IPS DF 6.9 (cell line): ENCODE measurements around the gene POLD3.

ENCODE experiments used
- DNase-seq: peaks from one replicate; pipeline ENCODE4 v3.0.0-alpha.2; 2013; ENCODE audit warnings: low read depth, low spot score
- H3K27ac ChIP-seq: one replicate; pipeline ENCODE4 v1.5.1; 2013; ENCODE audit warnings: low read length, control low read depth
- H3K27me3 ChIP-seq: 2 replicates; pipeline ENCODE4 v1.6.1; 2013; ENCODE audit warnings: mild to moderate bottlenecking, low read length; ENCODE audit not compliant: control insufficient read depth, insufficient read depth
- H3K36me3 ChIP-seq: 2 replicates; pipeline ENCODE4 v1.6.1; 2013; ENCODE audit warnings: low read length; ENCODE audit not compliant: control insufficient read depth, insufficient read depth
- H3K4me1 ChIP-seq: 2 replicates; pipeline ENCODE4 v1.6.1; 2013; ENCODE audit warnings: low read length; ENCODE audit not compliant: control insufficient read depth, insufficient read depth
- H3K4me3 ChIP-seq: 2 replicates; pipeline ENCODE4 v1.5.1; 2013; ENCODE audit warnings: mild to moderate bottlenecking, low read length
- H3K9me3 ChIP-seq: 2 replicates; pipeline ENCODE4 v1.6.1; 2013; ENCODE audit warnings: low read length, inconsistent platforms; ENCODE audit not compliant: control insufficient read depth, insufficient read depth
- WGBS: extraction: QIAGEN DNeasy Blood & Tissue Kit; methylation state at CpG from one replicate; pipeline ENCODE4 v1.1.7; 2013; ENCODE audit warnings: mixed read lengths, missing lambda C conversion rate; ENCODE audit not compliant: insufficient read length, insufficient coverage; 5-methylcytosine and 5-hydroxymethylcytosine counted together

The POLD3 gene

DNA sequence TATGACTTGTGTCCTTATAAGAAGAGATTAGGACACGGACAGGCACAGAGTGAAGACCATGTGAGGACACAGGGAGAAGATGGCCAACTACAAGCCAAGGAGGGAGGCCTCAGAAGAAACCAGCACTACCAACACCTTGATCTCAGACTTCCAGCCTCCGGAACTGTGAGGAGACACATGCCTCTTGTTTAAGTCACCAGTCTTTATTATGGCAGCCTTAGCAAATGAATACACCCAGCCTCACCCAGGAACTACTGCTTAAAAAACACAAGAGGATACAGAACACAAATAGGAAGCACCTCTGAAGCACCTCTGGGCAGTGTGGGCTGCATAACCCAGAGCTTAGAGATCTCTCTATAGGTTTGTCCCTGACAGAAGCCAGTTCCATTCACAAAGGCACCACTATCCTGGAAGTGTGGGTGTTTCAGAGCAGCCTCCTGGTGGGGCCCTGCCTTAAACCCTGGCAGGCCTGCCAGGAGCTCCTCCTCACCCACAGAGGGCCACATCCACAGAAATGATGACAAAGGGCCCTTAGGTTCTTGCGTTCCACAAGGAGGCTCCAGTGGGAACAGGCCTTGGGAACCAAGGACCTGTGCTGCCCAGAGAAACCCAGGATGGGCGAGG, 80.1 kb downstream of the POLD3 start:
- Histone ChIP-seq H3K27ac (no peak overlapping the region), H3K4me1 (no peaks in the 10 kb centered on the region), H3K4me3 (no peak overlapping the region), H3K36me3 (no peaks in the 10 kb centered on the region), H3K9me3 (no peaks in the 10 kb centered on the region), H3K27me3 (no peaks in the 10 kb centered on the region)
- no CpG with 5 or more reads among the region's 4 CpGs for WGBS
- no peak for DNase-seq

DNA sequence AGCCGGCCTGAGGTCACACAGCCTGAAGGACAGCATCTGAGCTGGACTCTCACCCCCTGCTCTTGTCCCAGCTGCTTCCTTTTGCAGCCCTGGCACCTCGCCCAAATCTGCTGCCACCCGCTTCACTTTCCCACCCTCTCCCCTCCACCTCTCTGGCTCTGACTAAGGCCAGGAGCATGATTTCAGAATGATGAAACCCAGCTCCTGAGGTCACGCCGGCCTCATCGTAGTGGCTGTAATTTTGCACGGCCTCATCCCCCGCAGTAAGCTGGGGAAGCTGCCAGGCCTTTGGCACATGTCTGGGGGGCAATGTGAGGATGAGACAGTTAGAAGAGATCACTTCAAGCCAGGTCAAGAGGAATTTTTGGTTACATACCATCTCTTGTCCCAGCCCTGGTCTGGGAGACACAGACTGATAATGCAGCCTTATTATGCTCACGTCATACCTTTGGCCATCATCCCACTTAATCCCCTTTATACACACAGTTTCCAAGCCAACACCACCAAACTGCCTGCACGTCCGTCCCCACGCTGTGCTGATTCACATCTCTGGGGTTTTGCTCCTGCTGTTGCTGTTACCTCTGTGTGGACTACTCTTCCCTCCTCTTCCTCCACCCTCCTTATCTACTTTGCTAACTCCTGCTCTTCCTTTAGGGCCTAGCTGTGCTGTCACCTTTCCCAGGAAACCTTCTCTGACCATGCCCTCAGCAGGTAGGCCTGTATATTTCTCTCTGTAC, 80.7 kb downstream of the POLD3 start:
- Histone ChIP-seq H3K4me1 (no peaks in the 10 kb centered on the region), H3K9me3 (no peaks in the 10 kb centered on the region), H3K27ac (no peak overlapping the region), H3K27me3 (no peaks in the 10 kb centered on the region), H3K36me3 (no peaks in the 10 kb centered on the region), H3K4me3 (no peak overlapping the region)
- no peak for DNase-seq
- no CpG with 5 or more reads among the region's 12 CpGs for WGBS

DNA sequence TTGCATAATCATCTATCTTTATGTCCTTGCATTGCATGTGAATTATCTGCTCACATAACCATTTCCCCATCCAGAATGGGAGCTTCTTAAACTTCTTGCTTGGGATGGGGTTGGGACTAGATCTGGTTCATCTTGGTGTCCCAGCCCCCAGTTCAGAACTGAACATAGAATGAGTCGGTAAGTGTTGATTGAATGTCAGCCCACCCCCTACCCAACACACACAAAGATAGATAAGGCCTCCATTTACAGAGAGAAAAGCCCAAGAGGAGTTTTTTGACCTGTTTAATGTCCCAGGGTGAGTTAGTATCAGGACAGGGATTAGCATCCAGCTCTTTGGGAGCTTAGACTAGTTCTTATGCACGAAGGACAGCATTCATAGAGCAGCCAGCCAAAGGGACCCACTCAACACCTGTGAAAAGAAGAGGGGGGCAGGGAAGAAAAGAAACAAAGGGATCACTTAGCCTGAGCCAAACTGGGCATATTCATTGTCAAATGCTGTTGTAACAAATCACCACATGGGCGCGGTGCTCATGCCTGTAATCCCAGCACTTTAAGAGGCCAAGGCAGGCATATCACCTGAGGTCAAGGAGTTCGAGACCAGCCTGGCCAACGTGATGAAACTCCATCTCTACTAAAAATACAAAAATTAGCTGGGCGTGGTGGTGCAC, 81.4 kb downstream of the POLD3 start:
- Histone ChIP-seq H3K4me3 (no peak overlapping the region), H3K36me3 (no peaks in the 10 kb centered on the region)
- DNase-seq = no peak

DNA sequence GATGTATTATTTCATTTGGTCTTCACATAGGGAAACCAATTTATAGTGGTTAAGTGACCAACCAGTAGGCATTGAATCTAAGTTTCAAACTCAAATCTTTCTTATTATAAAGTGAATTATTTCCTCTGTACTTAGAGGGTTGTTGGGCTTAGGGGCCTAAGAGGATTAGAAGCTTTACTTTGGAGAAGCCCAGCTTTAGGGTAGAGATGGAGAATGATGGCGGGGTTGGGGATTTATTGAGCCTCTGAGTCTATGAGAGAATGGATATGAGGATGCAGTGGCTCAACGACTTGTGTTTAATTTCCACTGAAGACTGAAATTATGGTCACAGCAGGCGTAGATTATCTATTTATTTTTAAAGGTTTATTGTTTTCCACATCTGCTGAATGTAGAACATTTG, 83.4 kb downstream of the POLD3 start:
- H3K27ac ChIP-seq = no peak overlapping the region
- no peaks in the 10 kb centered on the region for H3K4me1 ChIP-seq
- WGBS = no CpG with 5 or more reads among the region's 3 CpGs
- H3K9me3 ChIP-seq = no peaks in the 10 kb centered on the region
- no peak overlapping the region for H3K4me3 ChIP-seq
- H3K36me3 ChIP-seq = no peaks in the 10 kb centered on the region
- DNase-seq = no peak
- no peaks in the 10 kb centered on the region for H3K27me3 ChIP-seq

More for the DNA sequence above, 81.4 kb downstream of the POLD3 start:
- no CpG with 5 or more reads among the region's 7 CpGs for WGBS
- no peaks in the 10 kb centered on the region for H3K4me1 ChIP-seq
- H3K9me3 ChIP-seq = no peaks in the 10 kb centered on the region
- no peak overlapping the region for H3K27ac ChIP-seq
- no peaks in the 10 kb centered on the region for H3K27me3 ChIP-seq

GRCh38 chr11:74676596-74676995, 84.2 kb downstream of the POLD3 start:
- Histone ChIP-seq H3K27me3 (no peaks in the 10 kb centered on the region), H3K4me1 (no peaks in the 10 kb centered on the region), H3K36me3 (no peaks in the 10 kb centered on the region), H3K9me3 (no peaks in the 10 kb centered on the region), H3K27ac (no peak overlapping the region), H3K4me3 (no peak overlapping the region)
- DNase-seq = no peak
- no CpG with 5 or more reads among the region's 5 CpGs for WGBS

DNA sequence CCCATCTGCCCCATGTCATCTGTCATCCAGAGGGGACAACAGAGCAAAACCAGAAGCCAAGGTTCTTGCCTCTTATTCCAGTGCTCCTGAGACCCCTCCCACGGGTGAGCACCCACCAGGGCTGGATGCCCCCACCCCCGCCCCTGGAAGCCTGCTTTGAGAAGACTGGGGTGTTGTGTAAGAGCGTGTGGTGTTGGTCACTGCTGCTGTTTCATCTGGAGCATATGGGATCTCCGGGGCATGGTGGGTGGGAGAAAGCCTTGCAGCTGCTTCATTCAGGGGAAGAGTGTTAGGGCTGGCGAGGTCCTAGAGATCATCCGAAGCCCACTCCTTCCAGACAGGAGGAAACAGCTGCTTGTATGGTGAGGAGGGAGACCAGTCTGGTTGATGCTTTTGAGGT, 84.7 kb downstream of the POLD3 start:
- no peaks in the 10 kb centered on the region for H3K4me1 ChIP-seq
- H3K4me3 ChIP-seq = no peak overlapping the region
- H3K27me3 ChIP-seq = no peaks in the 10 kb centered on the region
- H3K9me3 ChIP-seq = no peaks in the 10 kb centered on the region
- DNase-seq = no peak
- no peaks in the 10 kb centered on the region for H3K36me3 ChIP-seq
- H3K27ac ChIP-seq = no peak overlapping the region
- no CpG with 5 or more reads among the region's 6 CpGs for WGBS

GRCh38 chr11:74678041-74678440, 85.7 kb downstream of the POLD3 start:
- Histone ChIP-seq H3K27me3 (no peaks in the 10 kb centered on the region), H3K27ac (no peak overlapping the region), H3K4me1 (no peaks in the 10 kb centered on the region), H3K4me3 (no peak overlapping the region), H3K36me3 (no peaks in the 10 kb centered on the region), H3K9me3 (no peaks in the 10 kb centered on the region)
- no peak for DNase-seq
- no CpG with 5 or more reads among the region's 5 CpGs for WGBS

- no peaks in the 10 kb centered on the region for H3K4me1 ChIP-seq
- no peaks in the 10 kb centered on the region; the same call in 1 of the 2 replicates for H3K27me3 ChIP-seq
Measured at GRCh38 chr11:74678591-74679512, 86.5 kb downstream of the POLD3 start.

DNA sequence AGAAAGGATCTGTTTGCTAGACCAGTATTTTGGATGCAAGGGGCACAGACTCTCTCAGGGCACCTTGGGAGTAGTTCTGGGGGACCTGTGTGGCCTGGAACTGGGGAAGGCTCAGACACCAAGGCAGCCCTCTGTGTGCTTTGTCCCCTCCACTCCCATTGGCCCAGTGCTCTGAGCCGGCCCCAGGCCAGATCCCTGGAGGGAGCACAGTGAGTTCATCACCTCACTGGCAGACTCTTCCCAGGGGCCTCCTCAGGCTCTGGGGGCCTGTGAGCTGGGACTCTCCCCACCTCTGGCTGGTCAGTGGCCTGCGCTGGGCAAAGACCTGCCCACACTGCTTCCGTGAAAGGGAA, 87.1 kb downstream of the POLD3 start:
- Histone ChIP-seq H3K4me1 (no peaks in the 10 kb centered on the region), H3K27me3 (no peaks in the 10 kb centered on the region; the same call in 1 of the 2 replicates), H3K9me3 (no peaks in the 10 kb centered on the region), H3K4me3 (no peak overlapping the region), H3K36me3 (no peaks in the 10 kb centered on the region), H3K27ac (no peak overlapping the region)
- WGBS = no CpG with 5 or more reads among the region's 3 CpGs
- DNase-seq = no peak

More at GRCh38 chr11:74678591-74679512, 86.5 kb downstream of the POLD3 start:
- H3K9me3 ChIP-seq = no peaks in the 10 kb centered on the region
- WGBS = no CpG with 5 or more reads among the region's 13 CpGs
- no peak overlapping the region for H3K4me3 ChIP-seq
- no peaks in the 10 kb centered on the region for H3K36me3 ChIP-seq
- no peak overlapping the region for H3K27ac ChIP-seq
- no peak for DNase-seq

DNA sequence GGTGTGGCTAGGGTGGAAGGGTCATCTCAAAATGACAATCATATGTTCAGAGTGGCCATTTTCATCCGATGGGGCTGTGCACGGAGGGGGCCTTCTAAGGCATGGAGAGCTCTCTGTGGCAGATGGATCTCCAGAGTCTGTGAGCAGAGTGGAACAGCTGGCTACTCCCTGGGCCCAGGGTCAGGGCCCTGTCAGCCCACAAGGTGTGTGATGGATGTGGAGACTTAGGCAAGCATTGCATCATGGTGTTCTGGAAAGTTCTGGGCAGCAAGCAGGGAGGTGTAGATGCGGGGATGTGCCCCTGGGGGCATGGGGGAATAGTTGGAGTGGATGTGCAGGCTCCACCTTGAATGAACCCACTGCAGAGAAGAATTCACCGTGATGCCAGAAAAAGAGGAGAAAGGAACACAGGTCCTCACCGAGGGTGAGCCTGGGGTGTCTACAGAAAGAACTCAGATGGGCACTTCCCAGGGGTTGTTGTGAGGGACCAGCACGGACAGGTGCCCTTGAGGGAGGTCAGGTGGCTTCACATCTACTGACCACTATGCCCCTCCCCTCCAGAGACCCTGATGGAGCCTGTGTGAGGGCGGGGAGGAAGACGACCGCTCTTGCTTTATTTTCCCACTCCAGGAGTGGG, 87.8 kb downstream of the POLD3 start:
- H3K36me3 ChIP-seq = no peaks in the 10 kb centered on the region
- H3K9me3 ChIP-seq = no peaks in the 10 kb centered on the region
- H3K27ac ChIP-seq = no peak overlapping the region
- no CpG with 5 or more reads among the region's 9 CpGs for WGBS
- H3K27me3 ChIP-seq = no peaks in the 10 kb centered on the region; the same call in 1 of the 2 replicates
- no peak for DNase-seq
- H3K4me3 ChIP-seq = no peak overlapping the region
- H3K4me1 ChIP-seq = no peaks in the 10 kb centered on the region
